HepG2 (cell line): ENCODE results near the gene QSOX1. TPM values are rescaled to one million over a fixed set of nuclear protein-coding genes. Genes with fewer than 3 reads are reported as not detected.

ENCODE experiments used
- ATAC-seq: fragments of 200-7000 bp; cut with Tn5 transposase; 3 replicates; pipeline ENCODE4 v1.9.1; 2020; ENCODE audit warnings: mild to moderate bottlenecking, moderate library complexity
- BruUV-seq: library from RNA; stranded (reverse); fragments of 400-500 nt; replicated peaks from 2 replicates; lab custom pipeline; 2021; lab: Mats Ljungman, UMichigan
- CTCF ChIA-PET: fragments of 300-600 bp; formaldehyde crosslinking; extraction: SDS; loops from one replicate; lab custom pipeline; 2021; ENCODE audit warnings: low total read pairs, inconsistent platforms, low intra/inter-chr PET ratio; lab: Yijun Ruan, JAX
- POLR2A ChIA-PET: fragments of 350-600 bp; sonication (Branson Sonifier 250); formaldehyde crosslinking; loops from one replicate; lab custom pipeline; 2020; ENCODE audit warnings: antibody characterized with exemption, inconsistent platforms; lab: Yijun Ruan, JAX
- DNase-seq: peaks from one replicate; pipeline ENCODE4 v3.0.0-alpha.2; 2015; ENCODE audit warnings: low spot score
- FAIRE-seq: peaks from 3 replicates; lab custom pipeline; 2011; peaks lifted over from hg19 to GRCh38; lab: Jason Lieb, UNC
- H2AFZ ChIP-seq: one replicate; pipeline ENCODE4 v1.6.1; 2011; ENCODE audit warnings: low read length, inconsistent platforms
- H3K27ac ChIP-seq: fragments of 300-600 bp; 3 replicates; pipeline ENCODE4 v1.8.0; 2011; ENCODE audit warnings: mixed run types, mild to moderate bottlenecking, mixed read lengths, low read length, inconsistent platforms; ENCODE audit not compliant: insufficient read depth; ENCODE audit errors: extremely low read length
- H3K27me3 ChIP-seq, 2 experiments: fragments of 200-600 bp in 1 of 2; 2 replicates in 1 of 2; 3 replicates in 1 of 2; pipeline versions ENCODE4 v1.6.0 to v1.8.0; 2011; ENCODE audit warnings: low read length in 2 of 2, mild to moderate bottlenecking in 2 of 2, moderate library complexity in 2 of 2, inconsistent platforms in 1 of 2; ENCODE audit not compliant: insufficient read depth in 2 of 2, control insufficient read depth in 1 of 2
- H3K36me3 ChIP-seq, 2 experiments: fragments of 200-600 bp in 1 of 2; replicated peaks in 1 of 2; 2 replicates in 1 of 2; 3 replicates in 1 of 2; pipeline versions ENCODE4 v1.5.1 to v1.8.0; 2011; ENCODE audit warnings: low read length in 2 of 2, inconsistent platforms in 1 of 2; ENCODE audit not compliant: insufficient read depth in 2 of 2, control insufficient read depth in 1 of 2
- H3K4me1 ChIP-seq: 2 replicates; pipeline ENCODE4 v1.5.1; 2012; ENCODE audit warnings: low read length, inconsistent platforms; ENCODE audit not compliant: insufficient read depth
- H3K4me2 ChIP-seq: 2 replicates; pipeline ENCODE4 v1.6.0; 2011; ENCODE audit warnings: low read depth, low read length, inconsistent platforms
- H3K4me3 ChIP-seq, 3 experiments: fragments of 200-600 bp in 1 of 3; sonication (generic), shearing (Covaris generic) in 1 of 3; replicated peaks in 1 of 3; 2 replicates each; pipeline ENCODE4 v1.5.1; 2011 to 2016; ENCODE audit warnings: low read length in 3 of 3, inconsistent platforms in 2 of 3, low read depth in 2 of 3, mild to moderate bottlenecking in 2 of 3, control low read depth in 1 of 3, mixed read lengths in 1 of 3; ENCODE audit not compliant: insufficient read depth in 1 of 3
- H3K79me2 ChIP-seq: one replicate; pipeline ENCODE4 v1.6.1; 2011; ENCODE audit warnings: low read length, inconsistent platforms; ENCODE audit not compliant: insufficient read depth
- H3K9ac ChIP-seq: 2 replicates; pipeline ENCODE4 v1.6.0; 2011; ENCODE audit warnings: mild to moderate bottlenecking, low read depth, low read length, inconsistent platforms; ENCODE audit not compliant: insufficient read depth
- H3K9me3 ChIP-seq: 2 replicates; pipeline ENCODE4 v1.5.1; 2012; ENCODE audit warnings: mild to moderate bottlenecking, low read length
- H4K20me1 ChIP-seq: 2 replicates; pipeline ENCODE4 v1.6.0; 2011; ENCODE audit warnings: inconsistent platforms, mild to moderate bottlenecking, low read length, moderate library complexity; ENCODE audit not compliant: insufficient read depth
- BCL3 ChIP-seq: sonication (generic); formaldehyde crosslinking; IDR thresholded peaks from 2 replicates; pipeline ENCODE4 v1.5.1; 2020; ENCODE audit warnings: mild to moderate bottlenecking, missing genetic modification reagents, moderate library complexity
- HMGA1 ChIP-seq: sonication (generic); formaldehyde crosslinking; conservative IDR thresholded peaks from 2 replicates; pipeline ENCODE4 v1.4.0; 2020; ENCODE audit warnings: missing genetic modification reagents
- HNRNPH1 ChIP-seq: fragments of 200-400 bp; formaldehyde crosslinking; optimal IDR thresholded peaks from 2 replicates; pipeline ENCODE3; 2017; ENCODE audit warnings: mild to moderate bottlenecking, low read depth, low read length
- HNRNPK ChIP-seq: fragments of 200-400 bp; formaldehyde crosslinking; IDR thresholded peaks from 2 replicates; pipeline ENCODE4 v1.6.1; 2018; ENCODE audit warnings: low read length, low read depth, moderate library complexity, mild to moderate bottlenecking; ENCODE audit not compliant: poor library complexity, severe bottlenecking
- PHB2 ChIP-seq: fragments of 450-650 bp; IDR thresholded peaks from 2 replicates; pipeline ENCODE4 v1.6.1; 2018; ENCODE audit not compliant: partially characterized antibody
- RARA ChIP-seq: IDR thresholded peaks from 2 replicates; pipeline ENCODE4 v1.6.1; 2016; ENCODE audit warnings: missing genetic modification reagents, missing compliant biosample characterization
- SIN3A ChIP-seq: IDR thresholded peaks from 2 replicates; pipeline ENCODE4 v1.6.1; 2011; ENCODE audit warnings: low read depth, mild to moderate bottlenecking, control low read depth, low read length, borderline replicate concordance
- SKI ChIP-seq: fragments of 450-650 bp; IDR thresholded peaks from one replicate; pipeline ENCODE4 v1.6.1; 2018; ENCODE audit warnings: mild to moderate bottlenecking; ENCODE audit not compliant: partially characterized antibody
- ZNF10 ChIP-seq: sonication (generic); formaldehyde crosslinking; IDR thresholded peaks from 2 replicates; pipeline ENCODE4 v1.4.0; 2020; ENCODE audit warnings: mild to moderate bottlenecking, low read depth, missing genetic modification reagents, borderline replicate concordance
- ZNF12 ChIP-seq: sonication (generic); formaldehyde crosslinking; IDR thresholded peaks from 2 replicates; pipeline ENCODE4 v1.5.0; 2020; ENCODE audit warnings: missing genetic modification reagents
- ZNF318 ChIP-seq: sonication (generic); formaldehyde crosslinking; IDR thresholded peaks from 2 replicates; pipeline ENCODE4 v1.4.0; 2020; ENCODE audit warnings: mild to moderate bottlenecking, missing genetic modification reagents
- ZNF33A ChIP-seq: sonication (generic); formaldehyde crosslinking; IDR thresholded peaks from 2 replicates; pipeline ENCODE4 v1.5.1; 2020; ENCODE audit warnings: missing genetic modification reagents, mild to moderate bottlenecking, moderate library complexity, borderline replicate concordance
- ZNF512 ChIP-seq: sonication (generic); formaldehyde crosslinking; IDR thresholded peaks from 2 replicates; pipeline ENCODE4 v1.4.0; 2020; ENCODE audit warnings: mild to moderate bottlenecking, missing genetic modification reagents
- ZNF589 ChIP-seq: sonication (generic); formaldehyde crosslinking; conservative IDR thresholded peaks from 2 replicates; pipeline ENCODE4 v1.8.0; 2022; ENCODE audit warnings: mild to moderate bottlenecking, moderate library complexity, missing genetic modification reagents
- WGBS: methylation state at CpG from one replicate; pipeline ENCODE4 v1.1.6; 2017; ENCODE audit warnings: low lambda C conversion rate; 5-methylcytosine and 5-hydroxymethylcytosine counted together
- in situ Hi-C: cut with HindIII; loops from 2 replicates; pipeline ENCODE4 v1.10.0; 2017; ENCODE audit warnings: low pct_unique_long_range_greater_than_20kb; ENCODE audit not compliant: extremely low pct_ligation_motif_present
- intact Hi-C: fragments of 100-400 bp; cut with micrococcal nuclease; formaldehyde crosslinking; loops from one replicate; pipeline ENCODE4 v1.10.0; 2022; ENCODE audit not compliant: unreplicated experiment
- polyA plus RNA-seq, 8 experiments: library from polyadenylated mRNA; depleted of rRNA in 3 of 8; stranded (reverse) in 7 of 8; unstranded in 1 of 8; fragments of >200 nt; fragmentation: Illumina TruSeq in 4 of 8; extraction: Trizol in 4 of 8; gene quantifications; 2 replicates each; pipeline versions ENCODE4 v1.2.1 to v1.2.3, GENCODE V29; 2011 to 2016; ENCODE audit warnings: low read depth in 4 of 8, missing spikeins in 1 of 8, mixed read lengths in 1 of 8; ENCODE audit not compliant: insufficient read depth in 1 of 8
- total RNA-seq, 5 experiments: library from RNA; depleted of rRNA; stranded (reverse); fragments of >200 nt; fragmentation: Illumina TruSeq; extraction: Trizol; gene quantifications; 2 replicates each; pipeline ENCODE4 v1.2.3, GENCODE V29; 2016; ENCODE audit warnings: low read depth in 1 of 5

Gene QSOX1
- total and polyA plus RNA-seq, 2 of the 13 experiments (the other 11 are each of a cell fraction or from before 2014, with no cell fraction given) = 6.8 to 40.2 TPM

DNA sequence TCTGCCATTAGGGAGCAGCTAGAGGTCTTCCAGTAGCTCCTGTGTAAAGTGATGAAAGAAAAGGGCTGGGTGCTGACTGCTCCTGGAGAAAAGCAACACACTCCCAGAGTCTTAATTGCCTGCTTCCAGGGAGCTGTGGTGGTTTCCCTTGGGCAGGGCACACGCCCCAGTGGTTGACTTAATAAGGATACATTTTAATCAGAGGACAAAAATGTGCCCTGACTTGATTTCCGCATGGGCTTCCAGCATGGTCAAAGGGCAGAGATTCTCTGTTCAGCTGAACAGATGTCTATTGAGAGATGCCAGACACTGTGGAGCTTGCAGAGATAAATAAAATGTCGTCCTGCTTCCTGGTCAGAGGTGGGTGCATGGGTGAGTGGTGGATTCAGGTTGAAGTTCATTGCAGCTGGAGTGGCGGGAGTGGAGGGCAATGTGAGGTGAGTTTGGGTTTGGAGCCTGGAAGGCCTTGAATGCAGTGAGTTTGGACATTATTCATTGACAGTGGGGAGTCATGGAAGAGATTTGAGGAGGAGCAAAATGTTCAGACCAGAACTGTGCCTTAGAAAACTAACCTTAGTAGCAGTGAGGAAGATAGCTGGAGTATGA lies 16.0 kb downstream of the QSOX1 start:
- FAIRE-seq (no peak), ATAC-seq (no peak), DNase-seq (peak; percentile 19)
- Histone ChIP-seq H3K36me3 (no peaks in the 10 kb centered on the region), H3K9me3 (no peaks in the 10 kb centered on the region), H3K4me3 (no peak overlapping the region), H2AFZ (no peak overlapping the region), H4K20me1 (no peaks in the 10 kb centered on the region), H3K79me2 (no peaks in the 10 kb centered on the region), H3K9ac (no peak overlapping the region), H3K27ac (no peak overlapping the region), H3K4me1 (peaks cover 40% of the 10 kb centered on the region), H3K4me2 (no peak overlapping the region), H3K27me3 (no peaks in the 10 kb centered on the region)
- ChIA-PET POLR2A (no interaction called here), CTCF (no interaction called here)
- BruUV-seq = no TSS peak
- 55% methylated on average over 4 of the region's 4 CpGs for WGBS
- in situ Hi-C loops = loop anchor here (10.0 kb wide), 1 partner anchor 456 kb away; no protein-coding TSS in a partner anchor
- intact Hi-C loops = no loop called here
- TF ChIP-seq HNRNPK (no peak), ZNF318 (CRISPR knock-in tag) (no peak), ZNF12 (CRISPR knock-in tag) (no peak), HMGA1 (no peak), HNRNPH1 (no peak), ZNF10 (CRISPR knock-in tag) (no peak), PHB2 (no peak), SIN3A (no peak), SKI (peak; percentile 19), BCL3 (CRISPR knock-in tag) (no peak), ZNF512 (CRISPR knock-in tag) (no peak), ZNF589 (no peak), RARA (CRISPR knock-in tag) (peak; percentile 58), ZNF33A (CRISPR knock-in tag) (no peak)
